B cell (primary cell): ENCODE data around the gene SLA2. TPM values are rescaled to one million over a fixed set of nuclear protein-coding genes. Genes with fewer than 3 reads are reported as not detected.

ENCODE experiments used
- ATAC-seq: fragments of 200-7000 bp; cut with Tn5 transposase; one replicate; pipeline ENCODE4 v1.10.0; 2021; ENCODE audit warnings: low read depth, mild to moderate bottlenecking, moderate number of reproducible peaks, moderate library complexity
- CTCF ChIA-PET: fragments of 350-600 bp; sonication (Branson Sonifier 250); formaldehyde crosslinking; loops from one replicate; lab custom pipeline; 2021; ENCODE audit warnings: antibody characterized with exemption, inconsistent platforms; lab: Charles Lee
- POLR2A ChIA-PET: fragments of 350-600 bp; sonication (Branson Sonifier 250); formaldehyde crosslinking; loops from one replicate; lab custom pipeline; 2021; ENCODE audit warnings: antibody characterized with exemption; lab: Charles Lee
- DNase-seq: peaks from one replicate; pipeline ENCODE4 v3.0.0; 2013
- H2AFZ ChIP-seq: 2 replicates; pipeline ENCODE4 v1.6.1; 2012; ENCODE audit warnings: mild to moderate bottlenecking, low read depth, low read length; ENCODE audit not compliant: insufficient read depth, poor library complexity, severe bottlenecking
- H3K27ac ChIP-seq, 2 donors: 1 replicate in 1 of 2; 2 replicates in 1 of 2; pipeline ENCODE4 v1.5.1; 2012 to 2013; ENCODE audit warnings: low read length in 2 of 2, mild to moderate bottlenecking in 2 of 2, moderate library complexity in 1 of 2
- H3K27me3 ChIP-seq, 4 experiments: fragments of 200-600 bp in 1 of 4; sonication (generic) in 1 of 4; replicated peaks in 1 of 4; 1 replicate in 2 of 4; 2 replicates in 2 of 4; pipeline versions ENCODE4 v1.6.1 to v1.7.0; 2013 to 2016; ENCODE audit warnings: low read length in 3 of 4, mild to moderate bottlenecking in 2 of 4, mixed read lengths in 1 of 4, moderate library complexity in 1 of 4; ENCODE audit not compliant: insufficient read depth in 4 of 4, control insufficient read depth in 3 of 4; ENCODE audit errors: control extremely low read depth in 1 of 4
- H3K36me3 ChIP-seq, 2 experiments: replicated peaks in 1 of 2; 1 replicate in 1 of 2; 2 replicates in 1 of 2; pipeline versions ENCODE4 v1.6.1 to v1.7.1; 2013; ENCODE audit warnings: low read length in 1 of 2; ENCODE audit not compliant: insufficient read depth in 2 of 2, control insufficient read depth in 1 of 2; ENCODE audit errors: control extremely low read depth in 1 of 2, extremely low read depth in 1 of 2
- H3K4me1 ChIP-seq, 2 donors: fragments of 200-600 bp in 1 of 2; sonication (generic) in 1 of 2; 1 replicate in 1 of 2; 2 replicates in 1 of 2; pipeline versions ENCODE4 v1.5.1 to v1.6.1; 2013 to 2017; ENCODE audit warnings: low read length in 2 of 2; ENCODE audit not compliant: control insufficient read depth in 2 of 2, insufficient read depth in 2 of 2
- H3K4me2 ChIP-seq: replicated peaks from 2 replicates; pipeline ENCODE3; 2012; ENCODE audit warnings: mild to moderate bottlenecking, low read depth, low read length; ENCODE audit not compliant: poor library complexity, severe bottlenecking
- H3K4me3 ChIP-seq, 5 experiments: fragments of 200-600 bp in 1 of 5; sonication (generic) in 1 of 5; 1 replicate in 3 of 5; 2 replicates in 2 of 5; pipeline versions ENCODE4 v1.5.1 to v1.7.0; 2011 to 2016; ENCODE audit warnings: low read length in 4 of 5, mild to moderate bottlenecking in 4 of 5, low read depth in 2 of 5, control low read depth in 1 of 5, moderate library complexity in 1 of 5; ENCODE audit not compliant: insufficient read depth in 1 of 5; ENCODE audit errors: control extremely low read depth in 1 of 5, extremely low read depth in 1 of 5
- H3K79me2 ChIP-seq: fragments of 200-600 bp; sonication (generic); one replicate; pipeline ENCODE4 v1.6.0; 2016; ENCODE audit warnings: low read length; ENCODE audit not compliant: control insufficient read depth, insufficient read depth
- H3K9ac ChIP-seq: fragments of 200-600 bp; sonication (generic); 2 replicates; pipeline ENCODE4 v1.6.1; 2017; ENCODE audit warnings: mild to moderate bottlenecking, low read length, moderate library complexity
- H3K9me3 ChIP-seq, 3 donors: one replicate each; pipeline versions ENCODE4 v1.6.1 to v1.7.1; 2013; ENCODE audit warnings: low read length in 2 of 3; ENCODE audit not compliant: control insufficient read depth in 2 of 3, insufficient read depth in 1 of 3; ENCODE audit errors: control extremely low read depth in 1 of 3
- H4K20me1 ChIP-seq: 2 replicates; pipeline ENCODE4 v1.6.0; 2012; ENCODE audit warnings: mild to moderate bottlenecking, low read length; ENCODE audit not compliant: insufficient read depth, control insufficient read depth, poor library complexity, severe bottlenecking
- H3K27ac Mint-ChIP-seq: one replicate; pipeline ENCODE4 v1.8.0; 2021; ENCODE audit warnings: mixed read lengths
- H3K27me3 Mint-ChIP-seq: one replicate; pipeline ENCODE4 v1.8.0; 2021; ENCODE audit warnings: mixed read lengths
- H3K4me1 Mint-ChIP-seq: one replicate; pipeline ENCODE4 v1.8.0; 2021; ENCODE audit warnings: mixed read lengths
- H3K4me3 Mint-ChIP-seq: one replicate; pipeline ENCODE4 v1.8.0; 2021; ENCODE audit warnings: mixed read lengths
- H3K9me3 Mint-ChIP-seq: one replicate; pipeline ENCODE4 v1.8.0; 2022; ENCODE audit warnings: mixed read lengths; ENCODE audit not compliant: insufficient read depth
- CTCF ChIP-seq: fragments of 200-600 bp; IDR thresholded peaks from one replicate; pipeline ENCODE4 v1.8.0; 2022; ENCODE audit warnings: antibody characterized with exemption, mild to moderate bottlenecking
- EZH2 ChIP-seq: IDR thresholded peaks from 2 replicates; pipeline ENCODE4 v1.6.1; 2012; ENCODE audit warnings: borderline replicate concordance, low read depth, mild to moderate bottlenecking, moderate library complexity, low read length; ENCODE audit not compliant: insufficient read depth, poor library complexity, severe bottlenecking
- WGBS: methylation state at CpG from one replicate; pipeline ENCODE4 v1.1.5; 2013; ENCODE audit warnings: missing lambda C conversion rate; ENCODE audit not compliant: insufficient coverage; 5-methylcytosine and 5-hydroxymethylcytosine counted together
- intact Hi-C: fragments of 100-400 bp; cut with micrococcal nuclease; formaldehyde crosslinking; loops from one replicate; pipeline ENCODE4 v1.10.0; 2022
- polyA plus RNA-seq: library from polyadenylated mRNA; depleted of rRNA; stranded (reverse); fragments of >200 nt; gene quantifications from 2 replicates; pipeline ENCODE4 v1.2.3, GENCODE V29; 2012
- total RNA-seq, 2 donors: library from RNA; stranded (reverse); fragments of 120-200 nt in 1 of 2; gene quantifications; 1 replicate in 1 of 2; 2 replicates in 1 of 2; pipeline versions ENCODE4 v1.2.3 to v1.2.4, GENCODE V29; 2013 to 2022

The SLA2 gene
- total and polyA plus RNA-seq, 2 donors (not counting 1 experiment from before 2014, with no cell fraction given), result 0.73 to 0.76 TPM

- no peaks in the 10 kb centered on the region for H3K4me1 ChIP-seq
- no CpG with 5 or more reads among the region's 3 CpGs for WGBS
- no peak overlapping the region for H3K4me3 ChIP-seq
- Mint-ChIP-seq H3K9me3 (no peaks in the 10 kb centered on the region), H3K4me1 (no peaks in the 10 kb centered on the region), H3K27ac (no peak overlapping the region), H3K4me3 (no peak overlapping the region), H3K27me3 (no peaks in the 10 kb centered on the region)
- no peaks in the 10 kb centered on the region for H3K27me3 ChIP-seq
- ChIA-PET CTCF (interaction anchor here (0.7 kb wide), 1 partner anchor 97 kb away, joined by 3 read pairs; no protein-coding TSS in a partner anchor), POLR2A (no interaction called here)
- TF ChIP-seq CTCF (no peak), EZH2 (no peak)
- DNase-seq, result no peak
- no peak overlapping the region for H3K9ac ChIP-seq
- peaks cover 0 to 24% of the 10 kb centered on the region in 2 experiments for H3K36me3 ChIP-seq
- no peaks in the 10 kb centered on the region for H3K79me2 ChIP-seq
- H3K9me3 ChIP-seq, result no peaks in the 10 kb centered on the region
- H4K20me1 ChIP-seq, result no peaks in the 10 kb centered on the region
- no peak overlapping the region for H3K27ac ChIP-seq
- intact Hi-C loops, result no loop called here
- no peak overlapping the region for H3K4me2 ChIP-seq
- no peak overlapping the region for H2AFZ ChIP-seq
- no peak for ATAC-seq
Measured at GRCh38 chr20:36658300-36658699, 12.3 kb upstream of the SLA2 start.

GRCh38 chr20:36656733-36657132, 10.7 kb upstream of the SLA2 start:
- Mint-ChIP-seq H3K4me3 (no peak overlapping the region), H3K4me1 (no peaks in the 10 kb centered on the region), H3K27me3 (no peaks in the 10 kb centered on the region), H3K27ac (no peak overlapping the region), H3K9me3 (no peaks in the 10 kb centered on the region)
- H3K4me1 ChIP-seq, result no peaks in the 10 kb centered on the region
- DNase-seq, result no peak
- CTCF ChIA-PET, result interaction anchor here (1.3 kb wide), 1 partner anchor 9 kb away, joined by 4 read pairs; no protein-coding TSS in a partner anchor
- H3K9me3 ChIP-seq, result no peaks in the 10 kb centered on the region
- intact Hi-C loops, result no loop called here
- no peak overlapping the region for H3K27ac ChIP-seq
- no peak overlapping the region for H3K4me2 ChIP-seq
- POLR2A ChIA-PET, result no interaction called here
- no peak for TF ChIP-seq EZH2
- TF ChIP-seq CTCF, result no peak
- H3K79me2 ChIP-seq, result no peaks in the 10 kb centered on the region
- ATAC-seq, result no peak
- peaks cover 2 to 27% of the 10 kb centered on the region in 2 experiments for H3K36me3 ChIP-seq
- no peak overlapping the region for H2AFZ ChIP-seq
- no peak overlapping the region for H3K4me3 ChIP-seq
- no peak overlapping the region for H3K9ac ChIP-seq
- H4K20me1 ChIP-seq, result no peaks in the 10 kb centered on the region
- 100% methylated on average over 2 of the region's 4 CpGs for WGBS
- H3K27me3 ChIP-seq, result no peaks in the 10 kb centered on the region
